Stimulated activated CD8-positive, alpha-beta memory T cell treated with anti-CD3 and anti-CD28 coated beads, Interleukin-7, amount 100 ng/mL, for 1 hour (primary cell): ENCODE results near the gene ARHGAP42.

Source experiments
- DNase-seq, 2 donors: peaks; one replicate each; pipeline ENCODE4 v3.0.0-alpha.2; 2020; ENCODE audit warnings: low read depth in 2 of 2

The ARHGAP42 gene

GRCh38 chr11:100832829-100833228 lies 145.7 kb downstream of the ARHGAP42 start:
- DNase-seq = no peak

GRCh38 chr11:100833276-100833675 lies 146.2 kb downstream of the ARHGAP42 start:
- DNase-seq = no peak

- no peak for DNase-seq
Measured at GRCh38 chr11:100835854-100836253, 148.8 kb downstream of the ARHGAP42 start.

GRCh38 chr11:100837311-100837710 lies 150.2 kb downstream of the ARHGAP42 start:
- no peak for DNase-seq

GRCh38 chr11:100841711-100842407 lies 154.8 kb downstream of the ARHGAP42 start:
- no peak for DNase-seq

- DNase-seq = no peak
Measured at GRCh38 chr11:100847696-100848216, 160.7 kb downstream of the ARHGAP42 start.

DNA sequence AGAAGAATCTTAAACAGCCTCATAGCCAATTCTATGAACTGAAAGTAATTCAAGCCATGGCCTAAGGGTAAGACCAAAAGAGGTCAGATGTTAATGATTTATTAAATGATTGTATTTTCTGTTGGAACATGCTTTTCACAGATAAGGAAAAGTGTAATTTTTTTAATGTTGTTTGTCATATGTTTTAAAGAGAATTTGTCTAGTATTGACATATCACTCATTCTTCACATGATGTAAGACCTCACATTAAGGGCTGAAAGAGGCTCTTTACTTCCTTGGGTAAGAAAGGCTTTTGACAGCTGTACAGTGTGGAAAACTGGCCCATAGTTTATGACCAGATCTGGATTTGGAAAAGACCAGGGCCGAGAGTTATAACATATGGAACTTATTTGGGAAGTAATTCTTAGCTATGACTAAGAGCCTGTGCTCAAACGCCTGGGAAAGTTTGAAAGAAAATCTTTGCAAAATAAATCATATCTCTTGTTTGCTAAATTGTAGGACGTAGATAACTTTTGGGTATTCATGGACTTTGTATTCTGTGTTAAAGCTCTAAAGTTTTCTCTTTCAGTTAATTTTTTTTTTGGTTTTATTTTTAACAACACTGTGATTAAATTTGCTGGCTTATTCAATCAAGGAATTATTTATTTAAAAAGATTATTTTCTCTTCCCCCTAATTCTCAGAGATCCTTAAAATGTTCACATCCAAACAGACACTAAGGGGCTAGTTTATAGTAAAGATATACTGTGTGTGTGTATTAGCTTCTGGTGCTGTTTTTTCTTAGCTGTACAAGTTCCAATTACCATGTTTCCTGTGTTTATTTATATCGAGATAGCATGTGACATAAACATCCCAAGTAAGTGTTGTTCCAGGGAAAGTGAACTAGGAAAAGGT lies 162.2 kb downstream of the ARHGAP42 start:
- DNase-seq = no peak

GRCh38 chr11:100849901-100850235 lies 162.8 kb downstream of the ARHGAP42 start:
- no peak for DNase-seq

- no peak for DNase-seq
Measured at GRCh38 chr11:100851147-100851546, 164.1 kb downstream of the ARHGAP42 start.

- DNase-seq = no peak
Measured at GRCh38 chr11:100851584-100852152, 164.6 kb downstream of the ARHGAP42 start.

DNA sequence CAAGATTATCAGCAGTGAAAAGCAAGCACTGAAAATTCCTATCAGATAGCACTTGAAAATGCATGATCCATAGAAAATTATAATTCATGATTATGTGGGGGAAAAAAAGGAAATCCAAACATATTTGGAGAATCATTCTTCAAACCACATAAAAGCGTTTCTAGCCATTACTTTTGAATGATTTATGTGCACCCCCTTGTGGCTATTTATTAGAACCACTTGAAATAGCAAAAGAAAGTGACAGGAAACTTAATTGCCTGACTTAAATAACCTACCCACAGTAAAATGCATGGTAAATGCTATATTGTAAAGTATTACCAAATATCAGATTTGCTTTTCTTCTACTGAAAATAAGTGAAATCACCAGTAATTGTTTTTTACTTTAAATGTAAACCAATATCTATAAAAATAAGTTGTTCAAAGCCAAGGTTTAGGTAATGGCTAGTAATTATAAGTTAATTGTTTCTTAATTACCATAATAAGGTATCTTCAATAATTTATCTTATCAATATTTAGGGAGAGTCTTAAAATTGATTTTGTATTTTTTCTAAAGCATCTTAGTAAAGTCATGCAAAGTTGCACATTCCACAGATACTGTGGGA lies 168.5 kb downstream of the ARHGAP42 start:
- DNase-seq = no peak

- no peak for DNase-seq
Measured at GRCh38 chr11:100857236-100858005, 170.3 kb downstream of the ARHGAP42 start.

GRCh38 chr11:100860318-100861155 lies 173.4 kb downstream of the ARHGAP42 start:
- DNase-seq = no peak

DNA sequence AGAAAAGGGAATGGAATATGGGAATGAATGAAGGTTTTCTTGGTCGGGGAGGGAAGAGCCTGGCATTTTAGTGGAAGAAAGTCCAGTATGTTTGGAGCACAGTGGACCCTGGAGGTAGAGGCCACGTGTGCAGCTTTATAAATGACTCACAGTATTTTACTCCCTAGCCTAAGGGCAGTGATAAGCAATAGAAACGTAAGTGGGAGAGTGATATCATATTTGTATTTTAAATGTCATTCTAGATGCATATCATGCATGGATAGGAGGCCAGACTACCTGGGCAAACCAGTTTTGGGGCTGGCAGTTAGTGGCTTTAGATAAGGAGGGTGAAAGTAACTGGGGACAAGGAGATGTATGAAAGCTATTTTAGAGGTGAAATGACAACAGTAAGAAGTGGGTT lies 174.1 kb downstream of the ARHGAP42 start:
- no peak for DNase-seq

DNA sequence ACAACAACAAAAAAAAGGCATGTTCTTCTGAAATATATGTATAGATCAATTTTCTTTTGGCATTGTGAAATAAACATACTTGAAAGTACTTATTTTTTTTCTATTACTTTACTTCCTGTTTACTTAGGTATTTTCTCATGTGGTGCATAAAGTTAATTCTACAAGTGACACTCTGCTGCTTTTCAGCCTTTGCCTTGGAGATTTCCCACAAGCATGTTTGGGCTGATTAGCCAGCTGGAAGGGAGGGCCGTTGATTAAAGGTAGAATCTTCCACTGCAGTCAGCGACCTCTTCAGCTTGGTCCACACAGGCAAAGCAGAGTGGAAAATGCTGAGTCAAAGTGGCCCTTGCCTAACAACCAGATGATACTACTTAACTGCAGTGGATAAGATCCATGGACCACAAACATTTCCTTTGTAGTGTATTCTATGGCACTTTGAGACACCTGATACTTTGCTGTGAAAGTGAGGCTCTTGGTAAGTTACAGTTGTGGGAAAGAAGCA lies 176.0 kb downstream of the ARHGAP42 start:
- DNase-seq = no peak

DNA sequence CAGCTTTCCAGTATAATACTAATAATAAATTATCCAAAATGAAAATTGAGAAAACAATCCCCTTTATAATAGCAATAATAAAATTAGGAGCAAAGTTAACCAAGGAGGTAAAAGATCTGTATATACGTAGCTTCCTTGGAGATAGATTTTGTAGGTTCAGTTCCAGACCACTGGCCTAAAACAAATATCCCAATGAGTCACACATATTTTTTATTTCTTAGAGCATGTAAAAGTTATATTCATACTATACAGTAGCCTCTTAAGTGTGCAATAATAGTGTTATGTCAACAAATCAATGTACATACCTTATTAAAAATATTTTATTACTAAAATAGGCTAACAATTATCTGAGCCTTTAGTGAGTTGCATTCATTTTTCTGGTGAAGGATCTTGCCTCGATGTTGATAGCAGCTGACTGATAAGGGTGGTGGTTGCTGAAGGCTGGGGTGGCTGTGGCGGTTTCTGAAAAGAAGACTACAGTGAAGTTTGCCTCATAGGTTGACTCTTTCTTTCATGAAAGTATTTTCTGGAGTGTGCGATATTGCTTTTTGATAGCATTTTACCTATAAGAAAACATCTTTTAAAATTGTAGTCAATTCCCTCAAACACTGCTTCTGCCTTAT lies 178.5 kb downstream of the ARHGAP42 start:
- no peak for DNase-seq

GRCh38 chr11:100866453-100866852 lies 179.4 kb downstream of the ARHGAP42 start:
- DNase-seq = no peak

- DNase-seq = no peak
Measured at GRCh38 chr11:100867606-100868005, 180.5 kb downstream of the ARHGAP42 start.

DNA sequence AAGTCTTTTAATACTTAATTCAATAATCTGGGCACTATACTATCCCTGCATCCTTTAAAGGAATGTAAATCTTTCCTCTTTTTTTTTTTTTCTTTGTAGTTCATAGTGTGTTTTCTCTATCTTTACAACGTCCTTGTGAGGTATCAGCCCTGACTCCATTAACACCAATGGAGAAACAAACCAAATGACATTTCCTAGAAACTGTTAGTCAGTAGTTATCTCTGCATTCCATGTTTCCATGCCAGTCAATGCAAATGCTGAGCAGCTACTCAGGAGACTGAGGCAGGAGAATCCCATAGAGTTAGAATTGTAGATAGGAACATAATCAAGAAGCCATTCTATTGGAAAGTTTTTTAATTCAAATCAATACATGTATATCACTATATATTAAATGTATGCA lies 182.2 kb downstream of the ARHGAP42 start:
- no peak for DNase-seq

DNA sequence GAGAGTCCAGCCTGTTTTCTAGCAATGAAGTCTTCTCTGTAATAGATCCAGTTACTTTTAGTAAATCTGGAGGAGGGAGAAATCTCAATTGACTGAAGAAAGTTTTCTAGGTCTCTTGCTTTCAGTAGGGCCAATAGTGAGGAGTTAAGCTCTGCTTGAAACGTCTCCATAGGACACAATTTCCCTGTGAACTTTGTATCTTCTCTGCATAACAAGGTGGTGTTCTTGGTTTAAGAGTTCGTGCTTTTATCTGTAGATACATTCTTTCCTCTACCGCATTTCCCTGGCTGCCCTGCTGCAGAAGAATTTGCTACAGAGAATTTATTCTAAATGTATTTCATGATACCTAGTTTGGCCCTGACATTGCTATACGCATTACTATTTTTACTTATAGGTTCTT lies 183.1 kb downstream of the ARHGAP42 start:
- DNase-seq = no peak
